ENCODE data around the gene DPPA2.

DNA sequence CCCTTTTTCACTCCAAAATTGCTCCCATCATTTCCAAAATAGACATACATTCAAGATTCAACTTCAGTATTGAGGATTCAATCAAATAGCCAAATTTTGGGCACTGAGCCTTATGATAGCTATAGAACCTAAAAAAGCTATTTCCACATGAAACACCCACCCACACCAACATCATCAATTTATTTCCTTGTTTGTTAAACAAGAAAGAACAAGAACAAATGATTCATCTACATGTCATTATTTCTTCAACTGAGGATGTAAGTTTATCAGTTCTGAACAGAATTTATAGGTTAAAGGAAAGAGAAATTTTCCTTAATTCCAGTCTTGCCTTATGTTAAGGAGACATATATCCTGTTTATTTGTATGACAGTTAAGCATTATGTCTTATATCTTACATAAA is 32.2 kb downstream of the DPPA2 start:
- TF ChIP-seq TAF1 (IDR thresholded peaks at IDR 0.05; ENCODE audit: low read depth) = no peak
- TF ChIP-seq ZBTB7A (IDR thresholded peaks at IDR 0.05; ENCODE audit: low read depth) = no peak
- TF ChIP-seq, protein P1, sequence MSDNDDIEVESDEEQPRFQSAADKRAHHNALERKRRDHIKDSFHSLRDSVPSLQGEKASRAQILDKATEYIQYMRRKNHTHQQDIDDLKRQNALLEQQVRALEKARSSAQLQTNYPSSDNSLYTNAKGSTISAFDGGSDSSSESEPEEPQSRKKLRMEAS (IDR thresholded peaks at IDR 0.05) = no peak
- TF ChIP-seq, protein P2, sequence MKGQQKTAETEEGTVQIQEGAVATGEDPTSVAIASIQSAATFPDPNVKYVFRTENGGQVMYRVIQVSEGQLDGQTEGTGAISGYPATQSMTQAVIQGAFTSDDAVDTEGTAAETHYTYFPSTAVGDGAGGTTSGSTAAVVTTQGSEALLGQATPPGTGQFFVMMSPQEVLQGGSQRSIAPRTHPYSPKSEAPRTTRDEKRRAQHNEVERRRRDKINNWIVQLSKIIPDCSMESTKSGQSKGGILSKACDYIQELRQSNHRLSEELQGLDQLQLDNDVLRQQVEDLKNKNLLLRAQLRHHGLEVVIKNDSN (IDR thresholded peaks at IDR 0.05) = no peak
- TF ChIP-seq, protein P3, sequence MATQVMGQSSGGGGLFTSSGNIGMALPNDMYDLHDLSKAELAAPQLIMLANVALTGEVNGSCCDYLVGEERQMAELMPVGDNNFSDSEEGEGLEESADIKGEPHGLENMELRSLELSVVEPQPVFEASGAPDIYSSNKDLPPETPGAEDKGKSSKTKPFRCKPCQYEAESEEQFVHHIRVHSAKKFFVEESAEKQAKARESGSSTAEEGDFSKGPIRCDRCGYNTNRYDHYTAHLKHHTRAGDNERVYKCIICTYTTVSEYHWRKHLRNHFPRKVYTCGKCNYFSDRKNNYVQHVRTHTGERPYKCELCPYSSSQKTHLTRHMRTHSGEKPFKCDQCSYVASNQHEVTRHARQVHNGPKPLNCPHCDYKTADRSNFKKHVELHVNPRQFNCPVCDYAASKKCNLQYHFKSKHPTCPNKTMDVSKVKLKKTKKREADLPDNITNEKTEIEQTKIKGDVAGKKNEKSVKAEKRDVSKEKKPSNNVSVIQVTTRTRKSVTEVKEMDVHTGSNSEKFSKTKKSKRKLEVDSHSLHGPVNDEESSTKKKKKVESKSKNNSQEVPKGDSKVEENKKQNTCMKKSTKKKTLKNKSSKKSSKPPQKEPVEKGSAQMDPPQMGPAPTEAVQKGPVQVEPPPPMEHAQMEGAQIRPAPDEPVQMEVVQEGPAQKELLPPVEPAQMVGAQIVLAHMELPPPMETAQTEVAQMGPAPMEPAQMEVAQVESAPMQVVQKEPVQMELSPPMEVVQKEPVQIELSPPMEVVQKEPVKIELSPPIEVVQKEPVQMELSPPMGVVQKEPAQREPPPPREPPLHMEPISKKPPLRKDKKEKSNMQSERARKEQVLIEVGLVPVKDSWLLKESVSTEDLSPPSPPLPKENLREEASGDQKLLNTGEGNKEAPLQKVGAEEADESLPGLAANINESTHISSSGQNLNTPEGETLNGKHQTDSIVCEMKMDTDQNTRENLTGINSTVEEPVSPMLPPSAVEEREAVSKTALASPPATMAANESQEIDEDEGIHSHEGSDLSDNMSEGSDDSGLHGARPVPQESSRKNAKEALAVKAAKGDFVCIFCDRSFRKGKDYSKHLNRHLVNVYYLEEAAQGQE (IDR thresholded peaks at IDR 0.05; ENCODE audit: low read depth) = no peak
- TF ChIP-seq TCF12 (IDR thresholded peaks at IDR 0.05; ENCODE audit: low read depth) = no peak
- TF ChIP-seq EGR1 (IDR thresholded peaks at IDR 0.05) = no peak
- no peak for TF ChIP-seq RAD21 (IDR thresholded peaks at IDR 0.05; ENCODE audit: low read depth)
- TF ChIP-seq CEBPB (IDR thresholded peaks at IDR 0.05) = no peak
- no peak for TF ChIP-seq NFIC (IDR thresholded peaks at IDR 0.05)
- no peak for TF ChIP-seq EP300 (IDR thresholded peaks at IDR 0.05; ENCODE audit: borderline replicate concordance)
- TF ChIP-seq YY1 (IDR thresholded peaks at IDR 0.05; ENCODE audit: low read depth) = no peak
- TF ChIP-seq TEAD4 (IDR thresholded peaks at IDR 0.05) = no peak
- TF ChIP-seq CREB1 (IDR thresholded peaks at IDR 0.05; ENCODE audit: low read depth) = no peak
